BE2C (cell line): ENCODE measurements around the gene PRKCZ.

Experiments
- DNase-seq: peaks from one replicate; pipeline ENCODE4 v3.0.0-alpha.2; 2020
- H3K27me3 ChIP-seq: fragments of 250-450 bp; sonication (Bioruptor Pico); 2 replicates; pipeline ENCODE4 v1.5.1; 2020; ENCODE audit warnings: mild to moderate bottlenecking
- H3K36me3 ChIP-seq: fragments of 250-450 bp; sonication (Bioruptor Pico); 2 replicates; pipeline ENCODE4 v1.5.1; 2020; ENCODE audit warnings: mild to moderate bottlenecking
- H3K4me1 ChIP-seq: fragments of 250-450 bp; sonication (Bioruptor Pico); 2 replicates; pipeline ENCODE4 v1.5.1; 2020
- H3K4me3 ChIP-seq: 2 replicates; pipeline ENCODE4 v1.5.1; 2011; ENCODE audit warnings: low read depth, low read length
- H3K9me3 ChIP-seq: fragments of 250-450 bp; sonication (Bioruptor Pico); 2 replicates; pipeline ENCODE4 v1.5.1; 2020
- TF ChIP-seq, protein P1 (sequence below): IDR thresholded peaks from 2 replicates; pipeline ENCODE4 v1.5.1; 2012; ENCODE audit warnings: mild to moderate bottlenecking, low read depth, low read length

Gene PRKCZ

DNA sequence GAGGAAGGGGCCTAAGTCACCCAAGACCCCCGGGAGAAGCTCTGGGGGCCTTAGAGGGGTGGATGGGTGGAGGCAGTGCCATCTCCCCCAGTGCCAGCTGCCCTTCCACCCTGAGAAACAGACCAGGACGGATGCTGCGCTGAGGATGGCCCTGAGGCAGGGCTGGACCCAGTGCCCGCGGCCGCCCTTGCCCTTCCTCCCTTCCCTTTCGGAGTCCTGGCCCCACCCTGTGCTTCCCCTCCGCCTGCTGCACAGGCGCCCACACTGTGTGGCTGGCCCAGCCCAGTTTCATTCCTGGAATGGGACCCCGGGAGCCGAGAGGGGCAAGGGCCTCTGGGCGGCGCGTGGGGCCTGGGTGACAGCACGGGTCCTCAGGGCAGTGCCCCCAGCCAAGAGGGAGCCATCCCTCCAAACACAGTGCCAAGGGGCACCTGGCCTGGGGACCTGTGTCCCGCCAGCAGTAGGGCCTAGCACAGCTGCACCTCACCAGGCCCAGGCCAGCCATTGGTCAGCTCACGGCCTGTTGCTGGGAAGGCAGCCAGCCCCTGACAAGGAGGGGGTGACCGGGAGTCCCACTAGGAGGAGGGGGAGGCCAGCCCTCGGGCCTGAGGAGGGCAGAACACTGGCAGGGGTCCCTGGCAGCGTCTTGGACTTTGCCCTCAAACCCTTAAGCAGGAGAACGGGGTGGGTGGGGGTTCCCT, 164.5 kb downstream of the PRKCZ start:
- no peak for DNase-seq
- H3K4me1 ChIP-seq = peaks cover 12% of the 10 kb centered on the region
- no peak overlapping the region for H3K4me3 ChIP-seq
- TF ChIP-seq, protein P1, sequence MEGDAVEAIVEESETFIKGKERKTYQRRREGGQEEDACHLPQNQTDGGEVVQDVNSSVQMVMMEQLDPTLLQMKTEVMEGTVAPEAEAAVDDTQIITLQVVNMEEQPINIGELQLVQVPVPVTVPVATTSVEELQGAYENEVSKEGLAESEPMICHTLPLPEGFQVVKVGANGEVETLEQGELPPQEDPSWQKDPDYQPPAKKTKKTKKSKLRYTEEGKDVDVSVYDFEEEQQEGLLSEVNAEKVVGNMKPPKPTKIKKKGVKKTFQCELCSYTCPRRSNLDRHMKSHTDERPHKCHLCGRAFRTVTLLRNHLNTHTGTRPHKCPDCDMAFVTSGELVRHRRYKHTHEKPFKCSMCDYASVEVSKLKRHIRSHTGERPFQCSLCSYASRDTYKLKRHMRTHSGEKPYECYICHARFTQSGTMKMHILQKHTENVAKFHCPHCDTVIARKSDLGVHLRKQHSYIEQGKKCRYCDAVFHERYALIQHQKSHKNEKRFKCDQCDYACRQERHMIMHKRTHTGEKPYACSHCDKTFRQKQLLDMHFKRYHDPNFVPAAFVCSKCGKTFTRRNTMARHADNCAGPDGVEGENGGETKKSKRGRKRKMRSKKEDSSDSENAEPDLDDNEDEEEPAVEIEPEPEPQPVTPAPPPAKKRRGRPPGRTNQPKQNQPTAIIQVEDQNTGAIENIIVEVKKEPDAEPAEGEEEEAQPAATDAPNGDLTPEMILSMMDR = no peak
- no peaks in the 10 kb centered on the region for H3K36me3 ChIP-seq
- H3K9me3 ChIP-seq = no peaks in the 10 kb centered on the region
- H3K27me3 ChIP-seq = no peaks in the 10 kb centered on the region

DNA sequence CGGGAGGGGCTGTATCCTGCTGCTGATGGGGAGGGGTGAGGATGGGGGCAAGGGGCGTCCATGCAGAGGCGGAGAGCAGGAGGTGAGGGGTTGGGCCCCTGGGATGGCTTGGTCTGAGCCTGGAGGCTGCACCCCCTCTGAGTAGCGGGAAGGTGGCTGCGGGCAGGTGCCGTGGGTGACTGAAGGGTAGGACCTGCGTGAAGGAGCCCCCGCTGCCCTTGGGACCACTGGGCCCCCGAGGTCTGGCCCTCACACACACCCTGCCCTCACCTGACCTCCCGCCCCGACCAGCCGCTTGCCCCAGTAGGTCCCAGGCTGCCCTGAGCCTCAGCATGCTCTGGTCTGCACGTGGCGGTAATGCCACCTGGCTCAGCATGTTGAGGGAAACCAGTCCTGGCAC, 165.1 kb downstream of the PRKCZ start:
- no peak for DNase-seq
- no peaks in the 10 kb centered on the region for H3K27me3 ChIP-seq
- TF ChIP-seq, protein P1 = no peak
- H3K4me1 ChIP-seq = peaks cover 12% of the 10 kb centered on the region
- no peaks in the 10 kb centered on the region for H3K9me3 ChIP-seq
- H3K4me3 ChIP-seq = no peak overlapping the region
- H3K36me3 ChIP-seq = no peaks in the 10 kb centered on the region

DNA sequence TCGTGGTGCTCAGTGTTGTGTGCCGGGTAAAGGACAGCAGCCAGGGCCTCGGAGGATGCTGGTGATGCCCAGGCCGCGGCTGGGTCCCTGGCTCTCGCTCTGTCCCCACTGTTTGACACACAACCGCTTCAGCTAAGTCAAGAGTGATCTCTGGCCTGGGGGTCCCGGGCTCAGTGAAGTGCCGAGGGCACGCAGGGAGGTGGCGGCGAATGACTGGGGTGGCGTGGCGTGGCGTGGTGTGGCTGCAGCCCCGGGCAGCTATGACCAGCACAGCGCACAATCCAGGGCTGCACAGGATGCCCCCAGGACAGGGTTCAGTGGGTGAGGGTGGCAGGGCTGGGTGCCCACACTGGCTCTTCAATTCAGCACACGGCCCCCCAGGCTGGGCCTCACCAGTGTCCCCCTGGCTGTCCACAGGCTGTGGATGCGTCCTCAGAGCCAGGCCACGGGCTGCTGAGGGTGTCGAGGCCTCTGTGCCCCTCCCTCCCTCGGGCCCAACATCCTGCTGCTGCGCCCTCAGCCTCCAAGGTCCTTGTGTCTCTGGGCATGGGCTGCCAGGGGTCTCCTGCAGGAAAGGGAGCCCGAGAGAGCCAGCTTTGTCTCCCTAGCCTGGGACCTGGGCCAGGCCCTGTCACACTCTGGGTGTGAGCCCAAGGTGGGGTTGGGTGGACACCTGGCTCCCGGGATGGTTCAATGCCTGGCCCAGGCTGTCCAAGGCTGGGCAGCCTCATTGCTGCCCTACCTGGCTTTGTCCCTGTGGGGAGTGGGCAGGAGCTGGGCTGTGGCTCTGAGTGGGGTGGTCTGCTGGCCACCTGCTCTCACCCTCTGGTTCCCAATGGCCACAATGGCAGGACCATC, 165.9 kb downstream of the PRKCZ start:
- H3K27me3 ChIP-seq = no peaks in the 10 kb centered on the region
- H3K4me3 ChIP-seq = no peak overlapping the region
- TF ChIP-seq, protein P1 = no peak
- no peaks in the 10 kb centered on the region for H3K36me3 ChIP-seq
- no peak for DNase-seq
- H3K4me1 ChIP-seq = peaks cover 12% of the 10 kb centered on the region
- H3K9me3 ChIP-seq = no peaks in the 10 kb centered on the region

DNA sequence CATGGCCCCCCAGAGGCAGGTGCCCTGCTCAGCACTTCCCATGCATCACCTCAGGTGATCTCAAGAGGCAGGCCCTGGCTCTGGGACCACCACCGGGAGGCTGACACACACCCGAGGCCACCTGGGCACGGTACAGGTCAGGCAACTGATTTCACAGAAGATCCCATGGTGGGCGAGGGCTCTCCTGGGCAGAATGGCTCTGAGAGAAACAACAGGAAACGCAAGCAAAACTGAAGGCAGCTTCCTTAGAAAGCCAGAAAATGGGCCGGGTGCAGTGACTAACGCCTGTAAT, 166.5 kb downstream of the PRKCZ start:
- H3K27me3 ChIP-seq = no peaks in the 10 kb centered on the region
- no peak overlapping the region for H3K4me3 ChIP-seq
- peaks cover 12% of the 10 kb centered on the region for H3K4me1 ChIP-seq
- no peaks in the 10 kb centered on the region for H3K36me3 ChIP-seq
- TF ChIP-seq, protein P1 = no peak
- H3K9me3 ChIP-seq = no peaks in the 10 kb centered on the region
- no peak for DNase-seq

DNA sequence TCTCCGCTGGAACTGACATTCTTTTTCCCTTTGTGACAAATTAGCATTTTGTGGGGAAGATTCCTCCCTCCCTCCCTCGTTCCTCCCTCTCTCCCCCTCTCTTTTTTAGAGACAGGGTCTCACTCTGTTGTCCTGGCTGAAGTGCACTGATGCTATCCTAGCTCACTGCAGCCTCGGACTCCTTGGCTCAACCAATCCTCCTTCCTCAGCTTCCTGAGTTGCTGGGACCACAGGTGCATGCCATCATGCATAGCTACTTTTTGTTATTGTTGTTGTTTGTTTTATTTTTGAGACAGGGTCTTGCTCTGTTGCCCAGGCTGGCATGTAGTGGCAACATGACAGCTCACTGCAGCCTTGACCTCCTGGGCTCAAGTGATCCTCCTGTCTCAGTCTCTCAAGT, 171.1 kb downstream of the PRKCZ start:
- H3K4me3 ChIP-seq = no peak overlapping the region
- H3K36me3 ChIP-seq = no peaks in the 10 kb centered on the region
- DNase-seq = no peak
- H3K27me3 ChIP-seq = no peaks in the 10 kb centered on the region
- no peaks in the 10 kb centered on the region for H3K9me3 ChIP-seq
- TF ChIP-seq, protein P1 = no peak
- no peaks in the 10 kb centered on the region for H3K4me1 ChIP-seq

DNA sequence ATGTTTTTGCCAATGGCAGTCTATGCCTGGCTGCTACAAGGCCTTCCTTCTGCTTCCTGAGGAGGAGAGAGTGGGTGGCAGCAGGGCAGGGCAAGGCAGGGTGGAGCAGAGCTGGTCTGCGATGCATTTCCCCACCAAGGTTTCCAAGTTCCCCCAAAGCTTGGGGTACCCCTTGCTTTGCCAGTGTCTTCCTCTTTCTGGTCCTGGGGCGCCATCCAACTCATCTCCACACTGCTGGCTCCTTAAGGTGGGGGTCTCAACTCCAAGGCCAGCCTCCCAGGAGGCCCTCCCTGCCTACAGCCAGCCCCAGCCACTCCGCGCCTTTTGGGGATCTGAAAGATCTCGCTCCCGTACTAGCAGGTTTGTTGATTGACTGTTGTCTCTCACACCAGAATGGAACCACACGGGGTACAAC, 174.0 kb downstream of the PRKCZ start:
- Histone ChIP-seq H3K36me3 (no peaks in the 10 kb centered on the region), H3K27me3 (no peaks in the 10 kb centered on the region), H3K9me3 (no peaks in the 10 kb centered on the region), H3K4me3 (no peak overlapping the region), H3K4me1 (no peaks in the 10 kb centered on the region)
- DNase-seq = no peak
- TF ChIP-seq, protein P1 = no peak
